Epithelial cell of prostate (primary cell): ENCODE data around the gene GNPTAB.
A peak's percentile ranks its signal among the peaks of the same experiment; 100 is the strongest.
"Not testable (repeated sequence)": the region's sequence is repeated elsewhere in the genome, so short reads cannot be mapped to it uniquely, and the experiment has no call there.

Experiments used
- DNase-seq: peaks from one replicate; pipeline ENCODE4 v3.0.0-alpha.2; 2011; ENCODE audit warnings: low read depth, low spot score
- H3K27ac ChIP-seq: fragments of 450-650 bp; 2 replicates; pipeline ENCODE4 v1.5.1; 2017; ENCODE audit warnings: mild to moderate bottlenecking

GNPTAB gene

DNA sequence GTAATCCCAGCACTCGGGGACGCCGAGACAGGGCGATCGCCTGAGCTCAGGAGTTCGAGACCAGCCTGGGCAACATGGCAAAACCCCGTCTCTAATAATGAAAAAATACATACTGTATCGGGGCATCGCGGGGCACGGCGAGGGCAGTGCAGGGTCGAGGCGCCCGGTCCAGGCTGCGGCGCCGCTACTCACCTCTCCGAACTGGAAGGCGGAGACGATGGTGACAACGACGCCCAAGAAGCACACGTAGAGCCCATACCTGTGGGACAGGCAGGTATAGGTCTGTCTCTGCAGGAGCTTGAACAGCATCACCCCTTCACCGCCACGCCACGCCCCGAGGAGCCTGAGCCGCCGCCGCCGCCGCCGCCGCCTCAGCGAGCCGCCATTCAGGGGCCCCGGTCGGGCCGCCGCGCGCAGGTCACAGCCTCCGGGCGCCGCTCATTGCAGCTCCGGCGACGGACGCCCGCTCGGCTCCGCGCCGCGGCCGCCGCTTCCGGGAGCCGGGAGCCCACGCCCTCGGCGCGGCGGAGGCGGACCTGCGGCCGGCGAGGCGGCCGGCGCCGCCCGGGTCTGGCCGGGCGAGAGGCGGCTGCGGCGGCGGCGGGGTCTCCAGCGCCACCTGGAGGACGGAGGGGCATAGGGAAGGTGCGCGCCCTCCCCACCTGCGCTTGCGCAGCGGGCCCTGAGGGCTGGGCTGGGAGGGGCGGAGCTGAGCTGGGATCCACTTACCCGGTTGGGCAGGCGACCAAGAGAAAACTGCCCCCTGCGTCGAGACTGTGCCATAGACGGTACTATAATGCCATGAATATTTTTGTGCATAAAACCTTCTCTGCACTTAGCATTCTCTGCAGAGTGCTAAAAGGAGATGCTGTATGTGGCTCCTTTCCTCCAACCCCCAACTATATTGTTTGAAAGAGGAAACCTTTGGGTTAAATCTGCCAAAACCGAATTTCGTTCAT lies at the start of gene GNPTAB:
GNPTAB (minus strand) TSS at position 593 of the 959 bp plus-strand sequence; CDS start at position 309, 284 bp downstream.
- DNase-seq = peak; percentile 43
- H3K27ac ChIP-seq = peak within 1 kb of the TSS; percentile 64

DNA sequence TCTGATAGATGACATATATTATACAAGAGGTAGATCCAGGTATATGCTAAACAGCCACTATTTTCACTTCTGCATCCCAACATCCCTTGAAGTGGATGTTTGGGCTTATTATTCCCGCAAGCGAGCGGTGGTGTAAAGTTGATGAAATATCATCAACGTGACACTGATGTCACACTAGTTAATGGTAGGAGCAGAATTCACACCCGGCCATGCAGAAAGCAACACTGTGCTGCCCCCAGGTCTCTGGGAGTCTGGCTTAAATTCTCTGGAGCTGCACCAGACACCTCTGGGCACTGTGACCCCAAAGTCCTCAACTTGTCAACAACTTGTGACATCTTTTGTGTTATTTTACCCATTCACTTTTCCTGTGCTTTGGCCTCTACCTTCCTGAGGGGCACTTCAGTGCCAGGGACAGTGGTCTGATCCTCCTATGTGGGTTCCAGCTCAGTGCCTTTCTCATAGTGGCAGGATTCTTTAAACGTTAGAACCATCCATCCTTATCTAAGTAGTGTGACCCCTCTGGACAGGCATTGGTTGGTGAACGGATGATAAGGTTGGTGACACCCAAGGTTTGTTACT lies 47.6 kb upstream of the GNPTAB start:
- no peak for DNase-seq
- H3K27ac ChIP-seq = peak overlapping the region; percentile 83

DNA sequence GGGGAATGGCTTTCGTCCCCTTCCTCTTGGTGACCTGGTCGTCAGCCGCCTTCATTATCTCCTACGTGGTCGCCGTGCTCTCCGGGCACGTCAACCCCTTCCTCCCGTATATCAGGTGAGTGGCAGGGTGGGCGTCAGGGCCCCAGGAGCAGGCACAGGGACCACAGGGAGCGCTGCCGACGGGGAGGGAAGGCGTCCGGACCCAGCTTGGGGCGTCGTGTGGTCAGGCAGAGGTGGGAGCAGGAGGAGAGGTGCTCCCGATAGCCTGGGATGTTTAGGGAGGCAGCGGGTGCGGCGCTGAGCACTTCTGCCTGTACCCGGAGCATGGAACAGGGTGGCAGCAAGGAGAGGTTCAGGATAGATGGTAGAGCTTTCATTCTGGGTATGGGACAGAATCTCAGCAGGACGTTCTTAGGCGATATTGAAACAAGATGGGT lies 47.1 kb upstream of the GNPTAB start:
- H3K27ac ChIP-seq = peak overlapping the region; percentile 83
- DNase-seq = no peak

DNA sequence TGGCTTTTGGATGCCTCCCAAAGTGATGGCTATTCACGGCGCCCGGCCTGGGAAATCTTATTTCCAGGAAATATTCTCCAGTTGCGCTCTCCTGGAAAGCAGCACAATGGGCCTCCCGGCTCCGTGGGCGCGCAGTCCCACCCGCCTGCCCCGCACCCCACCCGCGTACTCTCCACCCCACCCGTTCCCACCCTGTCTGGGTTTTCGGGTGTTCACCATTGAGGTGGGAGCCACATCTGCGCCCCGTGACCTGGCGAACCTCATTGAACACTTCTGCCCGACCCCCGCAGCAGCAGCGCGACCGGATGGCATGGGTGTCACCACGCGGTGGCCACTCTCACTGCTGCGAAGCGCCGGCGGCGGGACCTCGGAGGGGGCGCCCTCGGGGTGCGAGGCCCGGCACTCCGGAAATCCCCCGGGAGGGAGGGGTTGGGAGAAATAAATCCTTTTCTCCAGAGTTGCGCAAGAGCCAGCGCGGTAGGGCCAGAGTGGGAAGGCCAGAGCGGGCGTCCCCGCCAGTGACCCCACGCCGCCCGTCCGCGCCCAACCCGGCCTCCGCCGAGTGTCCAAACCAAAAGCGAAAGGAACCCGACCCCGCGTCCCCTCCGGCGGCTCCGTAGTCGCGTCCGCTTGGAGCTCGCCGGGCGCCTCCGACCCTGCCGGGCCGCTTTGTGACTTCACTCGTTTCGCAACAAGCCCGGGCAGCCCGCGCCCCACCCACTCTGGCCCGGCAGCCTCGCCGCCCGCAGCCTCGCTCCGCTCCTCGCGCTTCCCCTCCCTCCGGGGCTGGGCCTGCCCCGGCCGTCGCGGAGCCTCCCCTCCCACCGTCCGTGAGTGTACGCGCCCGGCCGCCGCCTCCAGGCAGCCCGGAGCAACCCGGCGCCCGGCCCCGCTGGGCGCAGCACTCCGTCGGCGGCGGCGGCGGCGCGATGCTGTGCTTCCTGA lies 46.4 kb upstream of the GNPTAB start, which contains the start of gene DRAM1:
DRAM1 (plus strand) TSS at position 720 of the 945 bp plus-strand sequence; CDS start at position 930, 210 bp downstream.
- H3K27ac ChIP-seq = peak within 1 kb of the TSS; percentile 83
- DNase-seq = peak; percentile 54

DNA sequence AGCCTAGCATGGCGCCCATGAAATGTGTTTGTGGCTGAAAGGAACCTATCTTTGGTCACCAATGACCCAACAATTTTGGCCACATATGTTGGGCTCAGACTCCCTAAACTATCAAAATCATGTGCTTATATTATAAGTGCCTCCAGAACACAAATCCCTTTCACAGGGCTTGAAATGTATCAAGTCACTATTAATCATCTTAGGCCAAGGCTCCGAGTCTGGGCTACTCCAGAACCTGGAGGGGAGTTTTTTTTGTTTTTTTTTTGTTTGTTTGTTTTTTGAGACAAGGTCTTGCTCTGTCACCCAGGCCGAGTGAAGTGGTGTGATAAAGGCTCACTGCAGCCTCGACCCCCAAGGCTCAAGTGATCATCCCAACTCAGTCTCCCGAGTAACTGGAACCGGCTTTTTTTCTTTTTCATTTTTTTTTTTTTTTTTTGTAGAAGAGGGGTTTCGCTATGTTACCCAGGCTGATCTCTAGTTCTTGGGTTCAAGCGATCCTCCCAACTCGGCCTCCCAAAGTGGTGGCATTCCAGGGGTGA lies 45.6 kb upstream of the GNPTAB start:
- no peak for DNase-seq

DNA sequence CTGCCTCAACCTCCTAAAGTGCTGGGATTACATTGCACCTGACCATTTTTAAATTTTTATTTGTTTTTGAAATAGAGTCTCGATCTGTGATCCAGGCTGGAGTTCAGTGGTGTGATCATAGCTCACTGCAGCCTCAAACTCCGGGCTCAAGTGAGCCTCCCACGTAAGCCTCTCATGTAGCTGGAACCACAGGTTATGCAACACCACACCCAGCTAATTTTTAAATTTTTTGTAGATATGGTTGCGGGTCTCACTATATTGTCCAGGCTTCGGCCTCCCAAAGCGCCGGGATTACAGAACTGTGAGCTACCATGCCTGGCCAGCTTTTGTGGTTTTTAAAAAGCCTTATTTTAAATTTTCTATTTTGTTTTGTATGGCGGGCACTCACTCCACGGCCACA lies 44.4 kb upstream of the GNPTAB start:
- DNase-seq = no peak
- no peak overlapping the region for H3K27ac ChIP-seq

More for the DNA sequence above, 45.6 kb upstream of the GNPTAB start:
- H3K27ac ChIP-seq = peak overlapping the region; percentile 83

DNA sequence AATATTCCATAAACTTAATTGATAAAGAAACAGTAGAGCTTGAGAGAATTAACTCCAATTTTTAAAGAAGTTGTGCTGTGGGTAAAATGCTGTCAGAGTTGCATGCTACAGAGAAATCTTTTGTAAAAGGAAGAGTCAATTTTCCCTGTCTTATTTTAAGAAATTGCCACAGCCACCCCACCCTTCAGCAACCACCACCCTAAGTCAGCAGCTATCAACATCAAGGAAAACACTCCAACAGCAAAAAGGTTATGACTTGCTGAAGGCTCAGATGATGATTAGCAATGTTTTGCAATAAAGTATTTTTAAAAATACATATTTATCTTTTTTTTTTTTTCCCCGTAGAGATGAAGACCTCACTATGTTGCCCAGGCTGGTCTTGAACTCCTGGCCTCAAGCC lies 40.2 kb upstream of the GNPTAB start:
- no peak overlapping the region for H3K27ac ChIP-seq
- DNase-seq = no peak

DNA sequence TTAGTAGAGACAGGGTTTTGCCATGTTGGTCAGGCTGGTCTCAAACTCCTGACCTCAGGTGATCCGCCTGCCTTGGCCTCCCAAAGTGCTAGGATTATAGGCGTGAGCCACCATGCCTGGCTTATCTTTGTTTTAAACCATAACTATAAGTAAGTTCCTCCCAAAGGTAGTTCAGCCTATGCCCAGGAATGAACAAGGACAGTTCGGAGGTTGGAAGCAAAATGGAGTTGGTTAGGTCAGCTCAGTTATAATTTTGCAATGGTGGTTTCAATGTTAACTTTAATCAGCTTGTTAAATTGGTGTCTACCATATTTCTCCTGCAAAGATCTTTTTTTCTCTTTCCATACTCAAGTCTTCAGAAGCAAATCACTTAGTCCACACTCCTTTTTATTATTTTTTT lies 36.9 kb upstream of the GNPTAB start:
- not testable (repeated sequence) for DNase-seq, H3K27ac ChIP-seq

DNA sequence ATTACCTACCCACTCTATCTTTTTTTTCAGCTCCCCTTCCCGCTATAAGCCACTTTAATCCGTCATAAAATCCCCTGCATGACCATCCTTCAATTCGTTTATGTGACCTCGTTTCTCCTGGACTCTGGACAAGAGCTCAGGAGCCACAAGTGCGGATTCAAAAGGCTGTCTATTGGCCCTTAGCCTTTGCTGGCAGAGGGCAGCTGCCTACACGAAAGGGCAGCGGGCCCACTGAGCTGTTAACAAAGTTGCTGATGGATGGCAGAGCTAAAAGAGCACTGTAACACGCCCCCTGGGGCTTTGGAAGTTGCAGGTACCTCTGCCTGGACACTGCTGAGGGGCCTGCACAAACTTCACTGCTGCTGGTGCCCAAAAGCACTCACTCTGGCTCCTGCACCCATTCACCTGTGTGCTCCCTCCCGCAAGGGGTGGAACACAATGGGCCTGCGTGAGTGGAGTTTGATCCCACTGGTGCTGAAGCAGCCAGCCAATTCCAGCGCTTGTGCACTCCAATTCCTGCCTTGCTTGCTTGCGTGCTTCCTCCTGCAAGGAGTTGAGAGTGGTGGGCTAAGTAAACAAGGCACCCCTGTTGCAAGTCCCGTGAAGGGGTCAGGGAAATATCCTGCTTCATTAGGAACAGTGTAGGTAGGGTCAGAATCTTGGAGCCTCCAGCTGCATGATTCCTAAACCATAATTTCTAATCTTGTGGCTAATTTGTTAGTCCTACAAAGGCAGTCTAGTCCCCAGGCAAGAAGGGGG lies 36.0 kb upstream of the GNPTAB start:
- DNase-seq = no peak
- no peak overlapping the region for H3K27ac ChIP-seq

DNA sequence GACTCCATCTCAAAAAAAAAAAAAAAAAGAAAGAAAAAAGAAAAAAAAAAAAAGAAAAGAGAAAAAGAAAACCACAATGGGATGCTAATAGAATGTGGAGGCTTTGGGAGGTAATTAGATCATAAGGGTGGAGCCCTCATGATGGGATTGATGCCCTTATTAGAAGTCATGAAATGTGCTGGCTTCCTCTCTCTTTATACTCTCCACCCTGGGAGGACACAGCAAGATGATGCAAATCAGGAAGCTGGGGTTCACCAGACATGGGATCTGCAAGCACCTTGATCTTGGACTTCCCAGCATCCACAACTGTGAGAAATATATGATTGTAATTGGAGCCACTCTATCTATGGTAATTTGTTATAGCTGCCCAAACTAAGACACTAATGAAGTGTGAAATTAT lies 33.2 kb upstream of the GNPTAB start:
- DNase-seq = no peak
- H3K27ac ChIP-seq = no peak overlapping the region

DNA sequence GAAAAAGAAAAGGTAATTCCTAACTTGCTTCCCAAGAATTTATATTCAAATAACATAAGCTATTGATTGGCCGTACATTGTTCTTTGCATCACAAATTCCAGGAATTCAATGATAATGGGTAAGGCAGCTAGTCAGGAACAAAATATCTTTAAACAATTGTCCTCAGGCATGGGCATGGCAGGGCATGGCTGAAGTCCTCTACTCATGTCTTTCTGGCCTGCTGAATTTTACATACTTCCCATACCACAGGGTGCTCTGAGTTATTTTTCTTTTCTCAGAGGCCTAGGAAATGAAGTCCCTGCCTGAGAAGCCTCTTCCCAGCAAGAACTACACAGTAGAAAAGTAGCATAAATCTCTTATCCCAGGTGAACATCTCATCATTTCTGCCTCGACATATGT lies 31.5 kb upstream of the GNPTAB start:
- no peak for DNase-seq
- peak overlapping the region; percentile 66 for H3K27ac ChIP-seq

DNA sequence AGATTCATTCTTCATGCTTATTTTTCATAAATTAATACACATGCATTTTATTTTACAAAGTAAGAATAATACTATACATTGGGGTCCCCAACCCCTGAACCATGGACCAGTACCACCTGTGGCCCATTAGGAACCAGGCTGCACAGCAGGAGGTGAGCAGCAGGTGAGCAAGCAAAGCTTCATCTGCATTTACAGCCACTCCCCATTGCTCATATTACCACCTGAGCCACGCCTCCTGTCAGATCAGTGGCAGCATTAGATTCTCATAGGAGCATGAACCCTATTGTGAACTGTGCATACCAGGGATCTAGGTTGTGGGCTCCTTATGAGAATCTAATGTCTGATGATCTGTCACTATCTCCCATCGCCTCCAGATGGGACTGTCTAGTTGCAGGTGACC lies 30.9 kb upstream of the GNPTAB start:
- DNase-seq = not testable (repeated sequence)
- H3K27ac ChIP-seq = peak overlapping the region; percentile 66

DNA sequence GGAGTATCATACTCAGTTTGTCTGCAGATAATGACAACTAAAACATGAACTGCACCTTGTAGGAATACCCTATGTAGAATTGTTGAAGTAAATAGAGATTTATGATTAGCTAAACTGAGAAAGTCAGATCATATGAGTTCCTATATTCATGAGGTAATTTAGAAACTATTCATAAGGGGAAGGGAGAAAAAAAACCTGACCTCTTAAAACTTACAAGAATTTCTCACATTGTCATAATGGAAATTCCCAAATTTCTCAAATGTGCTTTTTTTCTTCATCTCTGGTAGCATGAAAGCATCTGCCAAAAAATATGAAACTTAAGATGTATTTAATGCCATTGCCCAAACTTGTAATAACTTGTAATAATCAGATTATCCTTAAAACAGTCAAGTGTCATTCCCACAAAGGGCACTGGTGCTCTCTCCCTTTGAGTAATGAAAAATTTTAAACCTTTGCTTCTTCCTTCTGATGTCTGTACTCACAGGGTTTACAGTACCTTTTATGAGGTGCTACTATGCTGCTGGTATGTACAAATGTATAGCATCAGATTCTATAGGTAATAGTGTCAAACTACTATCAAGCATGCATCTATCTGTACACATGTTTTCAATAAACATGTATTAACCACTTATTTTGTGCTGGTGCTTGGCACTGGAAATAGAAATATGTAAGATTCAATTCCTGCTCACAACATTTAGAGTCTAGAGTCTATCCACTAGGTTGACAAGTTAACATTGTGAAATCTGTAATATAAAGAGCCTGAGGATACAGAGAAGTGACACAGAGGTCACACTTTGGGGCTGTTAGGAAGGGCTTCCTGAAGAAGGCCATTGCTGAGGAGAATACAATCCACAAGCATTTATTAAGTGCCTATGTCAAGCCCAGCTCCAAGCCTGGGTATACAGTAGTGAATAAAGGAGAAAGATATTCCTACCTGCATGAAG lies 29.2 kb upstream of the GNPTAB start:
- no peak for DNase-seq
- no peak overlapping the region for H3K27ac ChIP-seq

DNA sequence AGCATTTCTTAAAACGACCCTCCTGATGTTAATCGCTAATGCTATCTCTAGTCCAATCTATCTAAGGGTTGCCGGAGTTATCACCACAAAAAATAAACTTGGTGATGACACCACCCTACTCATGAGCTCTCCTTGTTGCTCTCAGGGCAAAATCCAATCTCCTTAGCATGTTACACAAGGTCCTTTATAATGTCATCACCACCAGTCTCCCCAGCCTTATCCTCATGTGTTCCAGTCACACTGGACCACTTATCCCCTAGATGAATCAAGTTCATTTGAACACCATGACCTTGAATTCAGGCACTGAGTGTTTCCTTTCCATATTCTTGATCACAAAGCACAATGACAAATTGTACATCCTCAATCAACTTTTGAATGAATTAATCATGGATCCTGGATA lies 27.6 kb upstream of the GNPTAB start:
- H3K27ac ChIP-seq = no peak overlapping the region
- DNase-seq = no peak

DNA sequence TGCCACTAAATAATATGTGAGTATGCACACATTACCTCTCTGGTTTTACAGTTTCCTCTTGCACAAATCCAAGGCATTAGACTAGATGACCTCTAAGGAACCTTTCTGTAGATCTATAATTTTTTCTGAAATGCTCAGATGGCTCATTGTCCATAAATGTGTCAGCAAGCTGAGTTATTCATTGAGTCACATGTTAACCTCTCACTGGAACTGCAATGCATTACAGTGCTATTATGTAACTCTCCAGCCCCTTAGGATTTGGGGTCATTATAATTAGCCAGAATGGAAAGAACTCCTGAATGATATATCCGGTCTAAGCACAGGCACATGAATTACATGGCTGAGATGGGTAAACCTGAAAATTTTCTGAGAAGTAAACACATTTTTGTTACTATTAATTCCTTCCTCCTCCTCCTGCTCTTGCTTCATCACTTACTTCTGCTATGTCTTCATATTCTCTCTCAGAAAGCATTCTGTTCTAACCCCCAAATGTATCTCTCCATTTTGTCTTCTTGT lies 26.3 kb upstream of the GNPTAB start:
- DNase-seq = peak; percentile 41
- H3K27ac ChIP-seq = peak overlapping the region; percentile 37

DNA sequence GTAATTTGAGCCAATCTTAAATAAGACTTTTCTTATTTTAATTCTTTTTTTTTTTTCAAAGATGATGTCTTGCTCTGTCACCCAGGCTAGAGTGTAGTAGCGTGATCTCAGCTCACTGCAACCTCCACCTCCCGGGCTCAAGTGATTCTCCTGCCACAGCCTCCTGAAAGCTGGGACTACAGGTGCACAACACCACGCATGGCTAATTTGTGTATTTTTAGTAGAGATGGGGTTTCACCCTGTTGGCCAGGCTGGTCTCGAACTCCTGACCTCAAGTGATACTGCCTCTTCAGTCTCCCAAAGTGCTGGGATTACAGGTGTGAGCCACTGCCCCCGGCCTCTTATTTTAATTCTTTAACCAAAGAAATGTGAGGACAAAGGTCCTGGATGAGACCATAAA lies 25.9 kb upstream of the GNPTAB start:
- peak overlapping the region; percentile 37 for H3K27ac ChIP-seq

DNA sequence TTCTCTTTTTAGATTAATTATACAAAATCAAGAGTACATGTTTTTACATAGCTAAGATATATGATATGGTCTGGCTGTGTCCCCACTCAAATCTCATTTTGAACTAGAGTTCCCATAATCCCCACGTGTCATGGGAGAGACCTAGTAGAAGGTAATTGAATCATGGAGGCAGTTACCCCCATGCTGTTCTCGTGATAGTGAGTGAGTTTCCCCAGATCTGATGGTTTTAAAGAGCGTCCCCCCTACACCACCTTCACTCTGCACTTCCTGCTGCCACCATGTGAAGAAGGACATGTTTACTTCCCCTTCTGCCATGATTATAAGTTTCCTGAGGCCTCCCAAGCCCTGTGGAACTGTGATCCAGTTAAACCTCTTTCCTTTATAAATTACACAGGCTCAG lies 25.2 kb upstream of the GNPTAB start:
- H3K27ac ChIP-seq = peak overlapping the region; percentile 37
- no peak for DNase-seq

More for the DNA sequence above, 25.9 kb upstream of the GNPTAB start:
- DNase-seq = not testable (repeated sequence)

DNA sequence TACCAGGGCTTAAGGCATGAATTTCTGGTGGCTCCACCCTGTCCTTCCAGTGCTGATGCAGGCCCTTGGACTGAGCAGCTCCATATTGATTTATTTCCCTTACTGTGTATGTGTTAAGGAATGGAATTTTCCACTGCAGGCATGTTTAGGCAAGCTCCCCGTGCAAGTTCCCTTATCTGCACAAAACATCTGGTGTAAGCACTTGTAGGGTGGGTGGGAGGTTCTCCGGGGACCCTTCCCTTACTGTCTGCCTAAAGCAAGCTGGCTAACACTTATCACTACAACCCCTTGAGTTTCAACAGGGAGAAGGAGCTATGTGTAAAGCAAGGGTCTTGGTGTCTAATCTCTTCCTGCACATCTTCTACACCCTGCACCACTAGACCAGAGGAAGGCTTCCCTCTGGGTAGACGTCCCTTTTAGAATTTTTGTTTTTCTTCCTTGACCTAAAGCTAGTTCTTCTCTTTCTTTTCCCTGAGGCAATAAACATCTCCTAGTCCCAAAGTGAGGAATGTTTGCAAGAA lies 24.7 kb upstream of the GNPTAB start:
- H3K27ac ChIP-seq = peak overlapping the region; percentile 37
- DNase-seq = peak; percentile 37
